NCI-H2227 (cell line): Measurements from ENCODE around the gene SF3B5.
A peak's percentile ranks its signal among the peaks of the same experiment; 100 is the strongest.
"Not testable (repeated sequence)": the region's sequence is repeated elsewhere in the genome, so short reads cannot be mapped to it uniquely, and the experiment has no call there.

ENCODE experiments used
- DNase-seq: peaks from one replicate; lab custom pipeline; 2025; ENCODE audit not compliant: unreplicated experiment; lab: John Stamatoyannopoulos, UW

The SF3B5 gene

GRCh38 chr6:144106206-144106605, 10.8 kb upstream of the SF3B5 start:
- DNase-seq, result no peak

GRCh38 chr6:144104898-144105487, 9.6 kb upstream of the SF3B5 start:
- peak; percentile 70 for DNase-seq

GRCh38 chr6:144104488-144104887, 9.1 kb upstream of the SF3B5 start:
- no peak for DNase-seq

GRCh38 chr6:144103026-144103563, 7.7 kb upstream of the SF3B5 start:
- no peak for DNase-seq

- no peak for DNase-seq
Observed at GRCh38 chr6:144098993-144099392, 3.6 kb upstream of the SF3B5 start.

- DNase-seq, result no peak
Observed at GRCh38 chr6:144094731-144095133, 641 bp downstream of the SF3B5 start.

- DNase-seq, result no peak
Observed at GRCh38 chr6:144093658-144094057, 1.7 kb downstream of the SF3B5 start.

- no peak for DNase-seq
Observed at GRCh38 chr6:144093236-144093635, 2.1 kb downstream of the SF3B5 start.

GRCh38 chr6:144090384-144090783, 5.0 kb downstream of the SF3B5 start:
- DNase-seq, result no peak

- DNase-seq, result peak; percentile 12
Observed at GRCh38 chr6:144087789-144088426, 7.5 kb downstream of the SF3B5 start.

GRCh38 chr6:144086959-144087358, 8.4 kb downstream of the SF3B5 start:
- no peak for DNase-seq

GRCh38 chr6:144083172-144083571, 12.2 kb downstream of the SF3B5 start:
- DNase-seq, result no peak

- DNase-seq, result not testable (repeated sequence)
Observed at GRCh38 chr6:144082412-144082811, 13.0 kb downstream of the SF3B5 start.

- no peak for DNase-seq
Observed at GRCh38 chr6:144077871-144078270, 17.5 kb downstream of the SF3B5 start.

GRCh38 chr6:144075875-144076274, 19.5 kb downstream of the SF3B5 start:
- no peak for DNase-seq

- no peak for DNase-seq
Observed at GRCh38 chr6:144075187-144075586, 20.2 kb downstream of the SF3B5 start.

- DNase-seq, result no peak
Observed at GRCh38 chr6:144073024-144073423, 22.3 kb downstream of the SF3B5 start.

- no peak for DNase-seq
Observed at GRCh38 chr6:144069506-144069905, 25.9 kb downstream of the SF3B5 start.

- no peak for DNase-seq
Observed at GRCh38 chr6:144068794-144069193, 26.6 kb downstream of the SF3B5 start.

- no peak for DNase-seq
Observed at GRCh38 chr6:144066741-144067484, 28.5 kb downstream of the SF3B5 start.

GRCh38 chr6:144066255-144066654, 29.1 kb downstream of the SF3B5 start:
- no peak for DNase-seq

- DNase-seq, result no peak
Observed at GRCh38 chr6:144065213-144065660, 30.1 kb downstream of the SF3B5 start.
